Omental fat pad (tissue), 4 donors: ENCODE results near the gene RAB38. TPM values are rescaled to one million over a fixed set of nuclear protein-coding genes. Genes with fewer than 3 reads are reported as not detected.

Experiments used
- ATAC-seq: fragments of 150-250 bp; one replicate; pipeline ENCODE4 v1.9.1; 2016; ENCODE audit warnings: mild to moderate bottlenecking, moderate library complexity; ENCODE audit not compliant: low FRiP score
- DNase-seq: peaks from one replicate; pipeline ENCODE4 v3.0.0-alpha.2; 2019; ENCODE audit warnings: low spot score
- total RNA-seq, 4 donors: library from RNA; depleted of rRNA; stranded (reverse); fragments of >200 nt; gene quantifications; one replicate each; pipeline ENCODE4 v1.1.0, GENCODE V29; 2016
- TF ChIP-seq, protein P1 (sequence below), 3 donors: fragments of 450-650 bp; IDR thresholded peaks; one replicate each; pipeline ENCODE4 v1.5.1; 2016 to 2017; ENCODE audit warnings: antibody characterized with exemption in 3 of 3, mild to moderate bottlenecking in 3 of 3, moderate library complexity in 2 of 3

RAB38 gene
- total RNA-seq, 4 donors from 2014 or later, result 1.9 to 11.8 (median 4.0) TPM; not detected in 1

DNA sequence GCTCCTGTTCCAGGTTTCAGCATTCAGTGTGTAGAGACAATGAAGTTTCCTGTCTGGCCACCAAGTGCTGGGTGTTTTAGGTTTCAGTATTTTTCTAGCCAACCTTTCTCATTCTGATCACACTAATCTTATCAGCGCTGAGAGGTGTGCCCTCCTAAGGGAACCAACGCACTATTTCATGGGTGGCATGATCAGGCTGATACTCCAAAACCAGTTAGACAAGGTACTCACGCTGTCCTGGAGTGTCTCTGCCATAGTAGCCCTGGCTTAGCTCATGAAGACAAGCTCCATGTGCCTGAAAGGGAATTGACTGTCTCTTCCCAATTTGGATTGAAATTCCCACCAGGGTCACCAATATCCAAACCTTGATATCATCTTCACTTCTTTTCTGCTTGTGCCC lies 8.0 kb upstream of the RAB38 start:
- ATAC-seq (no peak), DNase-seq (no peak)
- TF ChIP-seq, protein P1, sequence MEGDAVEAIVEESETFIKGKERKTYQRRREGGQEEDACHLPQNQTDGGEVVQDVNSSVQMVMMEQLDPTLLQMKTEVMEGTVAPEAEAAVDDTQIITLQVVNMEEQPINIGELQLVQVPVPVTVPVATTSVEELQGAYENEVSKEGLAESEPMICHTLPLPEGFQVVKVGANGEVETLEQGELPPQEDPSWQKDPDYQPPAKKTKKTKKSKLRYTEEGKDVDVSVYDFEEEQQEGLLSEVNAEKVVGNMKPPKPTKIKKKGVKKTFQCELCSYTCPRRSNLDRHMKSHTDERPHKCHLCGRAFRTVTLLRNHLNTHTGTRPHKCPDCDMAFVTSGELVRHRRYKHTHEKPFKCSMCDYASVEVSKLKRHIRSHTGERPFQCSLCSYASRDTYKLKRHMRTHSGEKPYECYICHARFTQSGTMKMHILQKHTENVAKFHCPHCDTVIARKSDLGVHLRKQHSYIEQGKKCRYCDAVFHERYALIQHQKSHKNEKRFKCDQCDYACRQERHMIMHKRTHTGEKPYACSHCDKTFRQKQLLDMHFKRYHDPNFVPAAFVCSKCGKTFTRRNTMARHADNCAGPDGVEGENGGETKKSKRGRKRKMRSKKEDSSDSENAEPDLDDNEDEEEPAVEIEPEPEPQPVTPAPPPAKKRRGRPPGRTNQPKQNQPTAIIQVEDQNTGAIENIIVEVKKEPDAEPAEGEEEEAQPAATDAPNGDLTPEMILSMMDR (IDR thresholded peaks at IDR 0.05), result no peak

- ATAC-seq (no peak), DNase-seq (no peak)
- TF ChIP-seq, protein P1 (IDR thresholded peaks at IDR 0.05), result no peak
Observed at GRCh38 chr11:88181776-88182175, 6.5 kb upstream of the RAB38 start.

DNA sequence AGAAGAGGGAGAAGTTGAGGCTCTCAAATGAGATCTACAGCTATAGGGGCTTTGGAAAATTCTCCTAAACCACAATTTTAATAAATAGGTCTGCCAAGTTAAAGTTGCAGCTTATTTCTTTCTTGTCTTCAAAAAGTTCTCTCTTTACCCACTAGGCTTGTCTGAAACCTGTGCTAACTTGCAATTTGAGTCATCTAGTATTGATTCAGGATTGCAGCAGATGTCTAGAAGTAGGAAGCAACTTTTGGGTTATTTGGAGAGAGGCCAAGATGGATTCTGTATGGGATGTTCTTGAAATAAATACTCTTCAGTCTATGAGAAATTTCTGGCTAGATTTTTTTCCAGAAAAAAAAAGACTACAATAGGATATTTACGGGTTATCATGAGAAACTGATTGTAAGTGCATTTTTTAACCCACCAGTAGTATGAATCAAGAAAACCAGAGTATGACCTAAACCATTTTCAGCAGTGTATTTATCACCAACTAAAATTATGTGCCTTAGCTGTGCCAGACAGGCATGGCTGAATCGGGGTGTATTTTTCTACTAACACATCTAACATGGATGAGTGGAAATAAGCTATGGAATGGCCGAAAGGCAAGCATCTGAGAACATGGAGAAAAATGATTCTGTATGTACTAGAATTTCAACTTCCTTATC lies 4.9 kb upstream of the RAB38 start:
- TF ChIP-seq, protein P1 (IDR thresholded peaks at IDR 0.05), result no peak
- ATAC-seq (no peak), DNase-seq (no peak)

DNA sequence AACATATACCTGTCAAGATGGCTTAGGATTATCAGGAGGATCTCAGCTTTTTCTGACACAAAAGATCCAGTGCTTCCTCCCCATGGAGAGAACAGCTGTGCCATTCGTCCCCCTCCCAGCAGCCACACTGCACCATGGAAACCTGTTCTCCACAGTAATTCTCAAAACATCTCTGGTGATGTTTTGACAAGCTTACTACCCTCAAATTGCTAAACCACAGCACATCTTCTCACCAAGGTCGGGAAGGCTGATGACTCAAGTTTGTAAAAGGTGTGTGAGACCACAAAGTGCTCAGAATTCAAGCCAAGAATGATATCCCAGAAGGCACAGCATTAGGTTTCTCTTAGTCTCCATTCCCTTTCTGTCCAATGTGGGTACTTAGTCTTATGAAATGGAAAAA lies 3.9 kb upstream of the RAB38 start:
- TF ChIP-seq, protein P1 (IDR thresholded peaks at IDR 0.05), result no peak
- DNase-seq, result no peak
- ATAC-seq, result no peak

DNA sequence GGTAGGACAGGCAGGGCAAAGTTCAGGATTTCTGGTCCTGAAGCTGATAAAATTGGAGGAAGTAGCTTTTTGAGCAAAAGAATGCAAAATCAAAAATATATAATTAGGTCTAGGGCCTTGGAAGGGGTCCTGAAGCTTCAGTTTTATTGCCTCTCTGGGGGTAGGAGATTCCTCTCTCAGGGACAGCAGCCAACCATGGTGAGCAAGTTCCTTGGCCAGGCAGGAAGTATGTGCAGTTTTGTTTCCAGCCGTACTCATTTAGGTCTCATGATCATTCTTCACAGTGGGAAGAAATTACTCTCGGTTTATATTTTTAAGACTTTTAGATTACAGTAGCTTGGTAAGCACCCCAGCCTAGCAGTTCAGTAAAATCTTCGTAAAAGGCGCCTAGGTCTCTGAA lies 2.9 kb upstream of the RAB38 start:
- ATAC-seq, result no peak
- TF ChIP-seq, protein P1 (IDR thresholded peaks at IDR 0.05), result no peak

GRCh38 chr11:88175569-88176075 lies 379 bp upstream of the RAB38 start:
- peak; percentile 23 for ATAC-seq
- TF ChIP-seq, protein P1 (IDR thresholded peaks at IDR 0.05), result no peak
- no peak for DNase-seq

More for the DNA sequence above, 2.9 kb upstream of the RAB38 start:
- DNase-seq, result no peak

GRCh38 chr11:88173956-88174355 lies 1.3 kb downstream of the RAB38 start:
- ATAC-seq, result no peak
- no peak for DNase-seq
- TF ChIP-seq, protein P1 (IDR thresholded peaks at IDR 0.05), result no peak
